Measurements from ENCODE around the gene CNTN4.
"Not testable (repeated sequence)": the region's sequence is repeated elsewhere in the genome, so short reads cannot be mapped to it uniquely, and the experiment has no call there.

Gene CNTN4

DNA sequence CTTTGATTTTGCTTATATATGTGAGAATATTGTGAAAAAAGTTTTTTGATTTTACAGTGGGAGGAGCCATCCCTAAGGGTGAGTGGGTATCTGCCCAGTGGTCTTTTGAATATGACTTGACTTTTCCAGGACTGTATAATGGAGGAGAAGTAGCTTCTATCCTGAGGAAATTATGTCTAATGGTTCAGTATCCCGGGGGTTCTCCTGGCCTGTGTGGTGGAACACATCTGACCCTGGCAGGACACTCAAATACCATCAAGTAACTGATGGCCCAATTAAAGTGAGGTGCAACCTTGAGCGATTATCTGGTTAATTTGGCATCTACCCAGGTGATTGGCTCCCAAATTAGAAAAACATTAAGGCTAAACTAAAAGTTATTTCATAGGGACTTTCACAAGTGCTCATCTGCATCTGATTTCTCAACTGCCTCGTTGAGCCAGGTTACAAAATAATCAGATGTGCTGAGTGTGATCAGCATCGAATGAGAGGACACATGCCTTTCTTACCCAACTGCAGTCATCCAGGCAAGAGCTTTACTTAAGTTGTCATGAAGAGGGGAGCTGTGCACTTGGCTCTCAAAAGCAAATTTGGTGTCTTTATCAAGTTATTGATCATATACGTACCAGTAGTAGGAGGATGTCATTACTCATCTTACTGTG, 810.2 kb downstream of the CNTN4 start:
- no peak for DNase-seq (ENCODE audit: low read depth in 2 of 2)

DNA sequence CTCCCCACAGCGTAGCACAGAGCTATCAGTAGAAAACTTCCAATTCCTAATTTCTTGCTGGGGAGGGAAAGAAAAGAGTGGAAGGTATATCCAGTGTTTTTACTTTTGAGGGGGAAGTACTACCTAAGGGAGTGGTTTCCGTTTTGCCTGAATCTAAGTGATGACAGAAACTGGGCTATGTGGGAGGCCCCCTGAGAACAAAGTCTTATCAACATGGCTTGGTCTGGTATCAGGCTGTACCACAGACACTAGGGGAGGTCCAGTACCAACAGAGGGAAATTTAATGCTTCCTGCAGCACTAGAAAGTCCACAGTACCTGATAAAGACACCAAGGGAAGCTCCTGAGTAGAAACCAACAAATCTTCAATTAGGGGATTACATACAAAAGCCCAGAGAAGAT, 812.3 kb downstream of the CNTN4 start:
- DNase-seq (ENCODE audit: low read depth in 2 of 2) = no peak

DNA sequence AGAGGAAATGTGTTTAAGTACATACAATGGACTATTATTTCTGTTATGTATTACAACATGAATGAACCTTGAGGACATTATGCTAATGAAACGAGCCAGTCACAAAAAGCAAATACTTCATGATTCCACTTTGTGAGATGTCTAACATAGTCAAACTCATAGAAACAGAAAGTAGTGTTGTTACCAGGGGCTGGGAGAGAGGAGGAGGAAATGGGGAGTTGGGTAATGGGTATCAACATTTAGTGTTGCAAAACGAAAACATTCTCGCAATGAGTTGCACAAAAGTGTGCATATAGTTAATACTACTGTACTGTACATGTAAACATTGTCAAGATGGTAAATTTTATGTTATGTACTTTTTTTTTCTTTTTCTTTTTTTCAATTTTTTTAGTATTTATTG, 817.2 kb downstream of the CNTN4 start:
- no peak for DNase-seq (ENCODE audit: low read depth in 2 of 2)

DNA sequence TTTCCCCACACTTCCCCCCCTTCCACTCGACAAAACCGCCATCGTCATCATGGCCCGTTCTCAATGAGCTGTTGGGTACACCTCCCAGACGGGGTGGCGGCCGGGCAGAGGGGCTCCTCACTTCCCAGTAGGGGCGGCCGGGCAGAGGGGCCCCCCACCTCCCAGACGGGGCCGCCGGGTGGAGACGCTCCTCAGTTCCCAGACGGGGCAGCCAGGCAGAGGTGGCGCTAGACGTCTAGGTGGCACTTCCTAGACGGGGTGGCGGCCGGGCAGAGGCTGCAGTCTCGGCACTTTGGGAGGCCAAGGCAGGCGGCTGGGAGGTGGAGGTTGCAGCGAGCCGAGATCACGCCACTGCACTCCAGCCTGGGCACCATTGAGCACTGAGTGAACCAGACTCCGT, 818.0 kb downstream of the CNTN4 start:
- DNase-seq (ENCODE audit: low read depth in 2 of 2) = not testable (repeated sequence)

DNA sequence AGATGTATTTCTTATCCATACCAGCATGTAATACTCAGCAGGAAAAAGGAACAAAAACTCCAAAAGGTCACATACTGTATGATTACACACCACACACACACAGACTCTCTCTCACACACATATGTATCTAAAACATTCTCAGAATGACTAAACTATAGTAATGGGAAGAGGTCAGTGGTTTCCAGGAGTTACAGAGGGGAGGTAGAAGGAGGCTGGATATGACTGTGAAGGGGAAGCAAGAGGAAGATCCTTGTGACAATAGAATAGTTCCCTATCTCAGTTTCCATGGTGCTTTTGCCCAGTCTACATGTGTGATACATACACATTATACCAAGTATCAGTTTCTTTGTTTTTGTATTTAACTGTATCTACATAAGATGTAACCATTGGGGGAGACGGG, 821.4 kb downstream of the CNTN4 start:
- DNase-seq (ENCODE audit: low read depth in 2 of 2) = no peak

DNA sequence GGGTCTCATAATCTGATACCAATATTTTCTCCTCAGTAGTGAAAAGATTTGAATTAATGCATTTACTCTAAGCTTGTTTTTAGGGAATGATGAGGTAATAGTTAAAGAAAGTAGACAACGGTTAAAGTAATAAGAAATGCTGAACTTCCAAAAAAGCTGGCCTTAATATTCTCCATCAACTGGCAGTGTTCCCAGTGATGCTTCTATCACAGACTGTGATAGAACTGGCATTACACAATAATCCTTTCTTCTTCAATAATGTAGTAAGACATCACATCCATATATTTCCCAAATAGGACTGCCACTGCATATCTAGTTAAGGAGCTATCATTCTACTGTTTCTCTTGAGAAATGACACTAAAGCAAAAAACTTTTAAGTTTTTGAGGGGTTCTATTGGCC, 822.8 kb downstream of the CNTN4 start:
- no peak for DNase-seq (ENCODE audit: low read depth in 2 of 2)

DNA sequence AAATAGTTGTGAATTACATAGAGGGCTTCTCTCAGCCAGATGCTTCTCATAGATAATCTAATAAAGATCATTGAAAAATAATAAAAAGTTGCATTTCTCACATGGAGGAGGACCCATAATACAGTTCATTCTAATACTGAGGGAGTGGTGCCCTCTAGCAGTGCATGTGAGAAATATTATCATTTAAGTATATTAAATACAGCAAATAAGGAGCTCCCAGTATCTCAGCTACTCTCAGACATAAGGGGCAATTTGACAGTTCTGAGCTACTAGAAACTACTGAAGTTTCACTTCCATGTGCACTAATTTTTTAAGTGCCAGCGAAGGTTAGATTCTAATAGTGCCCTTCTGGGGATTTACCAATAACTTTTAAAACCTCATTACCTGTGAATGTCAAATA, 823.2 kb downstream of the CNTN4 start:
- no peak for DNase-seq (ENCODE audit: low read depth in 2 of 2)

DNA sequence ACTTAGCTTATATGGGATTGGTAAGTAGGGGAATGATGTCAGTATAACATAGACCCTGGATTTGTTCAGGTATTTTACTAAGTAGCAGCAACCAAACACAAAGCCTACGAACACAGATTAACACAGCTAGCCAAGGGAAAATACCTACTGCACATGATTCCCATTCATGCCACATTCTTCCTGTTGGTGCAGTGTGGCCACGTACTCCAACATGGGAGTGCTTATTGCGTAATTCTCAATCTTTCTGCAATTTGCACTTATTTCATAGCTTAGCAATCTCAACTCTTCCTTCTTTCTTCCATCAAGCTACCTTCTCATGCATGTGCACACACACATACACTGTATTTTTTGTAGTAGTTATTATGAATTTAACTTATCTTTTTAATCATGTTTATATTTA, 824.7 kb downstream of the CNTN4 start:
- no peak for DNase-seq (ENCODE audit: low read depth in 2 of 2)

DNA sequence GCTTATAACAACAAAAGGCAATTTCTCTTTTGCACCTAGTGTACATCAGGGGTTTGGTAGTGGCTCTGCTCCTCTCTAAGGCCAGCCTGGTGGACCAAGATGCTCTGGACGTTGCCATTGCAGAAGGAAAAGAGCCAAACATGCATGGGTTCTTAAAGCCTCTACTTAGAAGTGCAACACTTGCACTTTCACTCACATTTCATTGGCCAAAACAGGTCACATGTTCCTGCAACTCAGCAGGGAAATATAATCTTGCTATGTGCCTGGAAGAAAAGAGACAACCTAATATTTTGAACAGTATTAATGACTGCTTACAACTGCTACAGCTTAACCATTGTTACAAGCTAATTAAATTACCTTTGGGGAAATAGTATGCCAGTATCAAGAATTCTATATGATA, 828.6 kb downstream of the CNTN4 start:
- DNase-seq (ENCODE audit: low read depth in 2 of 2) = no peak

DNA sequence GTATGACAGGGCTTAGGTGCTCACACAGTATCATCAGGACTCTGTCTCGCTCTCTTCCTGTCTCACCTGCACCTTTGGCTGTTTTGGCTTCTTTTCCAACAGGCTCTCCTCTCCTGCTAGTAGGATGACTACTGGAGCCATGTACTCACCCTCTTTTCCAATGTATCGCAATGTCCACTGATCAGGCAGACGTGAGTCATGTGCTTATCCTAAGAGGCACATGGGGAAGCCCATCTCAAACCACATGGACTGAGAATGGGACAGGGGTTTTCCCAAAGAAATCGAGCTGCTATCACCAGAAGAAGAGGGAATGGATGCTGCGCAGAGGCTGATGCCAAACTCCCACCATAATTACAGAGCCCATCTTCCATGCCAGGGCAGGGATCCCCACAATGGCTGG, 830.9 kb downstream of the CNTN4 start:
- DNase-seq (ENCODE audit: low read depth in 2 of 2) = no peak

DNA sequence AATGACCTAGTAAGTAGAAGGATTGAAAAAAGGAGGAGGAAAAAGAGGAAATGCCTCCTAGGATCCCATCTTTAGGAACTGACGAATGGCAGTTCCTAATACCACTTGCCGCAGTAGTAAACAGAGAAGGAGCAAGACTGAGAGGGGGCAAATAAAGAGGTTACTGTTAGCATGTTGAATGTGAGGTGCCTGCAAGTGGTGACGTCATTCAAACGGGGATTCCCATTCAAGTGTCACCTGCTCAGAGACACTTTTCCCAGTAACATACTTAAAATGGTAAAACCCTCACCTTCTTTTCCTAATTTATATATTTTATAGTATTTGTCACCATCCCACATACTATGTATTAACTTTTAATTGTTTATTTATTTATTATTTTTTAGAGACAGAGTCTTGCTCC, 832.6 kb downstream of the CNTN4 start:
- DNase-seq (ENCODE audit: low read depth in 2 of 2) = no peak

DNA sequence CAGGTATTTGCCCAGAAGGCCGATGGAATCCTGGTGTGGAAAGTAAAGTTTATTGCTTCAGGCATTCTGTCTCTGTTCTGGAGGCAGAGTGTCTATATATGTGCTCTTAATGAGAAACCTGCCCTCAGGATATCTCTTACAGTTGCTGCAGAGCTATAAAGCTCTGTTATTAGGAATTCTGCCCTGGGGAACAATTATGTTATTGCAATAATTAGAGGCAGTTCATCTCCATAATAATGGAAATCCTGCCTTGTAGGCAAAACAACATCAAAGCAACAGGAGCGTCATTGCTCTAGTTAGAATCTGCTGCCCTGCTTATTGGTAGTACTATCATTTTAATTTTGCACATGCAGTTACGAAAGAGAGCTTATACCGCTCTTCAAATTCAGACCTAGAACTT, 835.9 kb downstream of the CNTN4 start:
- no peak for DNase-seq (ENCODE audit: low read depth in 2 of 2)

DNA sequence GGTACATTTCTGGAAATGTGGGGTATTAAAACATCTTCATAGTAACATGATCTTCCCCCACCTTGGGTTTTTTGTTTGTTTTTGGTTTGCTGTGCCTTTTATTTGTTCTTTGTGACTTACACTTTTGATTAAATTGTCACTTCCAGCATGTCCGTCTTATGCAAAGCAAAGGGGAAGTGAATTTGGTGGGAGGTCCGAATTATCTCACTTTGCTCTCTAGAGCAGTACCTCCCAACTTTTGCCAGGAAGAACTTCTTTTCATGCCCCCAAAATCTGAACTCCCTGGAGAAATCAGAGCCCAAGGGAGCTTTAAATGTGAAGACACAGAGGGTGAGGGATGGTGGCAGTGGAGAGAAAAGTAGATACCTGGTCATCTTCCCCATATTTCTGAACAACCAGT, 838.4 kb downstream of the CNTN4 start:
- DNase-seq (ENCODE audit: low read depth in 2 of 2) = no peak

DNA sequence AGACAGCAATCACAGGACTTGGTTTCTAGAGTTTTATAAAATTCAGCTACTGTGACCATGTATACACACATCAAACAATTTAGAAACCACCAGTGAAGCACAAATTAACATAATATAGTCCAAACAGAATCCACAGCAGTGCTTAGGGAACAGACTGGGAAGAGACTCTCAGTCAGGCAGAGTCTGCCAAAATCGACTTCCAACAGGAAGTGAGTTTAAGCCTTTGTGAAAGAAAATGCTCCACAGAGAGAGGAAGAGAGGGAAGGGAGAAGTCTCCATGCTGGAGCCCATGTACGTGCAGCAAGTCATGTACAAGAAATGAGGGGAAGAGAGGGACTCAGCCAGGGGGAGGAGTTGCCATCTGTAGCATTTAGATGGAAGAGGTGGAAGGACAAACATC, 838.9 kb downstream of the CNTN4 start:
- no peak for DNase-seq (ENCODE audit: low read depth in 2 of 2)

DNA sequence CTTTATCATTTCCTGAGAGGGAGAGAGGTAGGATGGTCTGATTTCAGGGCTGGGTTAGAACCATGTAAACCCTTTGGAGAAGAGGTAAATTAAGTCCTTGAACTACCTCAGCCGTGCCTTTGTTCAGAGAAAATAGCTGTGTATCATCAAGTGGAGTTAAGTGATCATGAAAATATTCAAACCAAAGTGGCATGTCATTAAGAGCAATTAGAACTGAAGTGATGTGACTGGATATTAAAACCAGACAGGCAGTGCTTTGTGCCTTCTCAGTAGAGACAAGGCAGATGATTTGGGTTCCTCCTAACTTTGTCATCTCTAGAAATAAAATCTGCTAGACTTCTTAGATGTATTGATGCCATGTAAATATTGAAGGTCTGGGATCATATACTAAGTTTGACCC, 840.0 kb downstream of the CNTN4 start:
- DNase-seq (ENCODE audit: low read depth in 2 of 2) = no peak

DNA sequence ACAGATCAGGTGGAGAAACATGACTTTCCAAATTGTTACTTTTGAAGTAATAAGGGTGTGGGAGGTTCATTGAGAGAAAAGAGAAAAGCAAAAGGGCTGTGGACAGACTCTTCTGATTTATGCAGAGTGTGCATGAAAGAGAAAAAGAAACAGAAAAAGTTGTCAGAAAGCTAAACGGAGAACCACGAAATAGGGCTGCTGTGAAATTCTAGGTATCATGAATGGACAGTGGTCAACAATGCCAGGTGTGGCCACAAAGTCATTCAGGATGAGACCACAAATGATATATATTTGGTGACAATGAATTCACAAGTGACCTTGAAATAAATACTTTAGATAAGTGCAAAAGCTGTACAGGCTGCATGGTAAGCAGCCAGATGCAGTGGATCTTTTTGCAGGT, 841.4 kb downstream of the CNTN4 start:
- no peak for DNase-seq (ENCODE audit: low read depth in 2 of 2)

DNA sequence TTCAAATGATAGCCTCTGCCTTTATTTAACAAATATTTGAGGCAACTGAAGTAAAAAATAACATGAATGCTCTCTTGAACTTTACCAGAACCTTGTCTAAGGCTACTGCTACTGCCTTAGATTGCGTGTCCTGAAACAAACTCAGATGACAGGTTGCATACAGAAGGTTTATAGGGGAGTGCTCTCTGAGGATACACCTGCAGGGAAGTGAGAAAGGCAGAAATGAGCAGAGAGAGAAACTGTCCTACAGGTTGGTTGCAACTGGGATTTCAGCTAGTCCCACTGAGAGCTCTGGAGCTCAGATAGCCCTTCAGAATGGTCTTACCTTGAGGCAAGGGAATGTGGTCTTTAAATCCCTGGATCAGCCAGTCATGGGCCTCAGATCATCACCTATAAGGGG, 846.0 kb downstream of the CNTN4 start:
- no peak for DNase-seq (ENCODE audit: low read depth in 2 of 2)

DNA sequence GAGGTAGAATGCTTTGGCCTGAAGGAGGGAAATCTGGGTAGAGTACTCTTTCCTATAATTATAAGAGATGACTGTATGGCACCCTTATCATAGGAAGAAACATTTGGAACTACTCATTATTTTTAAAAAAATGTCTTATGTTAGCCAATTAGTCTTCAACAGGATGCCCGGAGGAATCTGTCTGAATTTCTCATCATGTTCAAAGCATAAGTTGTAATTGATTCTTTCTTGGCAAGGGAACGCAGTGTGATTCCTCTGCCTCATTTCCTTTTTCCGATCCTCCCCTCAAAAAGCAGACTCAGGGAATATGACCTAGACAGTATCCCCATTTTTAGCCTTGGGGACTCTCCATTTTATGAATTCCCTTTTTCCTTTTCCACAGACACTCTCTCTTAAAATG, 846.5 kb downstream of the CNTN4 start:
- DNase-seq (ENCODE audit: low read depth in 2 of 2) = no peak

DNA sequence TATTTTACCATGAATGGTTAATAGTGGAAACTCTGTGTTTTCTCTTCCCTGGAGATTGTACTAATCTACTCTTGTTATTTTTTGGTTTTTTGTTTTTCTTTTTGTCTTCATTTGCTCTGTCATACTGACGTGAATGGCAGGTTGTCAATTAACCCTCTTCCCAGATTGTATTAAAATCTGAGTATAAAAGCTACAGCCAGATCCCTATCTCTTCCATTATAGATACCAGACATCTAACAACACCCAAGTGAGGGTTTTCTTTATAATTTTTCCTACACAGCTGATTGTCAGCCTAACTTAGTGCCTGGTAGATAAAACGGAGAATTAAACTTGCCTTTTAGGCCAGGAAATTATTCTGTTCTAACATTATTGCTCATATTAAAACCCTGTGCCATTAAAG, 848.9 kb downstream of the CNTN4 start:
- DNase-seq (ENCODE audit: low read depth in 2 of 2) = no peak

DNA sequence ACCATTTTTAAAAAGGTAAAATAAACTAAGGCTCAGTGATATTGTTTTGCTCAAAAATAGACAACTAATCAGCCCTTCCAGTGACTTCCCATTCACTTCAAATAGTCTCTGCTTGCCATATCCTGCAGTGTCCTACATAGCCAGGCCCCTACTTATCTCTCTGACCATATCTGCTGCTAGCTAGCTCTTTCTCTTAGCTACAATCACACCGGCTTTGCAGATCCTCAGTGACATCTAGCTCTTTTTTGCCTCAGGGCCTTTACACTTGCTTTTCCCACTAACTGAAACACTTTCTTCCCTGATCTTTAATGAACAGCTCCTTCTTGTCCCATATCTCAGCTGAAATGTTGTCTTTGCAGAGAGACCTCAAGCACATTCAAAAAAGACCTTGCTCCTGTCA, 850.2 kb downstream of the CNTN4 start:
- DNase-seq (ENCODE audit: low read depth in 2 of 2) = no peak

DNA sequence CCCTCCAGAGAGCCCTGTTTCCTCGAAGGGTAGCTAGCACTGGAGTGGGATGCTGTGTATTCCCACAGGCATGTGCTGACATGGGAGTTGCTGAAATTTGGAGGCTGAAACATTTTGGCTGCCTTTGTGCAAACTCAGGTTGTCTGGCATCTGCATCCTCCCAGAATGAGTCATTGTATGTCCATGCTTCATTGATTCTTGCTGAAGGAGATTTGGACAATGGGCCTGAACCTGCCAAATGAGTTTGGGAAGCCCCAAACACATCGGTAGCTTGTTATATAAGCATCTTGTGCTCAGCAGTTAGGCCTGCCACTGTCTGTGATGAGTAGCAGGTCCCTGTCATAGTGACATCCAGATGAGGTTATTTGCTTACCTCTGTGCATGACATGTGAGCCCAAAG, 851.5 kb downstream of the CNTN4 start:
- DNase-seq (ENCODE audit: low read depth in 2 of 2) = no peak

DNA sequence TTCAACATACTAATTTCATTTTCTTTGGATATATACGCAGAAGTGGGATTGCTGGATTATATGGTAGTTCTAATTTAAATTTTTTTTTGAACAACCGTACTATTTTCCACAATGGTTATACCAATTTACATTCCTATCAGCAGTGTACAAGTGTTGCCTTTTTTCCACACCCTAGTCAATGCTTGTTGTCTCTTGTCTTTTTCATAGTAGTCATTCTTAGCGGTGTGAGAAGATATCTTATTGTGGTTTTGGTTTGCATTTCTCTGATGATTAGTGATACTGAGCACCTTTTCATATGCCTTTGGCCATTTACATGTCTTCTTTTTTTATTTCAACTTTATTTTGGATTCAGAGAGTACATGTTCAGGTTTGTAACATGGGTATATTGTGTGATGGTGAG, 858.4 kb downstream of the CNTN4 start:
- DNase-seq (ENCODE audit: low read depth in 2 of 2) = no peak

DNA sequence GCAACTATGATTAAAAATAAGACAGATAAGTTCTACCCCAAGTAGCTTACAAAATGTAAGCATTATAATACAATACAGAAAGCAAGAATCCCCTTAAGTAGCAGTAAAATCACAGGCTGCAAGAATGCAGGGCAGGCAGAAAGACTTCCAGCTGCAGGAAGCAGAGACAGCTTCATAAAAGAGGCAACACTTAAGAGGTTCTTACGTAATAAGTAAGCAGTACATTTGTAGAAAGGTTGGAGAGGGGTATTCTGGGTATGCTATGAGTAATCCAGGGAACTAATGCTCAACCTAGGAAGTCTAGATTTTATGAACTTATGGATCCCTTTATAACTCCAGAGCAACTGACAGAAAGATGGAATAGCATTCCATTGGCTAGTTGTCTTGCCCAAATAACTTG, 859.9 kb downstream of the CNTN4 start:
- no peak for DNase-seq (ENCODE audit: low read depth in 2 of 2)

DNA sequence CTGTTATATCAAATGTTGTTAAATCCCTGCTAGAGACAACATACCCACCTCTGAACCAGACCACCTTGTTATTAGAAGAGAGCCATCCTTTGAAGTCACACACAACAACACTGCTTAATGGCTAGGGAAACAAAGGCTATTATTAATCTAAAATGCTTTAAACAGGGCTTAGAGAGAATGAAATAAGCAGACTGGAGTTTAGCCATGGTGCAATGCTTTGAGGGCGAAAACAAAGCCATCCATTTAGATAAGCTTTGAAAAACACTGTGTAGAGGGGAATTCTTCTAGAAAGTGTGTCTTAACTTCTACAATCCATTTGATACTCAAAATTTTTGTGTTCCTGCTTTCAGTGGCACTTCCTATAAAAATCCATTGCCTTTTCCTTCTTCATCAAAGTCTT, 862.9 kb downstream of the CNTN4 start:
- DNase-seq (ENCODE audit: low read depth in 2 of 2) = no peak

DNA sequence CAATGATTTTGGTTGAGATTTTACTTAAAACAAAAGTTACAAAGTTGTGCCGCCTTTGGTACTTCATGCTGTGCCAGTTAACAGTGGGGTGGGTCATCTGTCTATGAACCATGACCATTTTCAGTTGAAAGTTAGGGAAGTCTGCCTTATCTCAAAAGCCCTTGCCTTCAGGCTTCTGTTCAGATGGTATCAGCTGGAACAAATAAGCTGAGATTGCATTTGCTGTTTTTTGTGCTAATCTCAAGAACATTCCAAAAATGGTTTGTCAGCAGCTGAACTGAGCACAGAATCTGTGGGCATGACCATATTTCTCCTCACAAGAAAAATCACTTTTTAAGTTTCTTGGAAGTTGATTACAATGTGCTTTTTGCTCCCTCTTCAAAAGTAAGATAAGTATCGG, 869.2 kb downstream of the CNTN4 start:
- DNase-seq (ENCODE audit: low read depth in 2 of 2) = no peak
